Mucosa of descending colon (tissue), 3 donors: ENCODE results near the gene NRM. TPM values are rescaled to one million over a fixed set of nuclear protein-coding genes. Genes with fewer than 3 reads are reported as not detected.

Experiments used
- ATAC-seq: fragments of 200-7000 bp; cut with Tn5 transposase; one replicate; pipeline ENCODE4 v1.9.1; 2020; ENCODE audit warnings: mild to moderate bottlenecking, moderate library complexity
- DNase-seq, 3 donors: peaks; one replicate each; pipeline ENCODE4 v3.0.0-alpha.2; 2020
- H3K36me3 ChIP-seq: fragments of 200-600 bp; one replicate; pipeline ENCODE4 v1.8.0; 2021; ENCODE audit warnings: low read depth, mild to moderate bottlenecking
- H3K4me1 ChIP-seq: fragments of 200-600 bp; one replicate; pipeline ENCODE4 v1.8.0; 2021; ENCODE audit warnings: low read depth, mild to moderate bottlenecking
- H3K4me3 ChIP-seq: fragments of 200-600 bp; one replicate; pipeline ENCODE4 v1.8.0; 2021; ENCODE audit warnings: mild to moderate bottlenecking
- H3K9me3 ChIP-seq: fragments of 200-600 bp; one replicate; pipeline ENCODE4 v1.8.0; 2021; ENCODE audit warnings: mild to moderate bottlenecking
- CTCF ChIP-seq: fragments of 200-600 bp; IDR thresholded peaks from one replicate; pipeline ENCODE4 v1.8.0; 2022; ENCODE audit warnings: antibody characterized with exemption, mild to moderate bottlenecking
- intact Hi-C, 2 donors: fragments of 100-400 bp; cut with DNase I in 1 of 2; cut with micrococcal nuclease in 1 of 2; formaldehyde crosslinking; loops; one replicate each; pipeline versions ENCODE4 v1.11.0 to v1.11.1; 2022; cut with DNase I, micrococcal nuclease
- total RNA-seq, 3 donors: library from RNA; stranded (reverse); fragmentation: NEBNext Ultra II Directional in 2 of 3; extraction: Animal tissue kit (Norgen Biotek cat#: 25700) in 2 of 3; gene quantifications; one replicate each; pipeline versions ENCODE4 v1.2.1 to v1.2.4, GENCODE V29; 2021 to 2023
- donor health status: DM: no; HTN: no; CAD: no; lungs with moderate emphysema.
- donor health status: DM: no; HTN: no; CAD: no.
- donor health status: DM: no; HTN: yes; CAD: no.

NRM gene
- total RNA-seq, 3 donors from 2014 or later = 4.3 to 10.2 (median 6.1) TPM

DNA sequence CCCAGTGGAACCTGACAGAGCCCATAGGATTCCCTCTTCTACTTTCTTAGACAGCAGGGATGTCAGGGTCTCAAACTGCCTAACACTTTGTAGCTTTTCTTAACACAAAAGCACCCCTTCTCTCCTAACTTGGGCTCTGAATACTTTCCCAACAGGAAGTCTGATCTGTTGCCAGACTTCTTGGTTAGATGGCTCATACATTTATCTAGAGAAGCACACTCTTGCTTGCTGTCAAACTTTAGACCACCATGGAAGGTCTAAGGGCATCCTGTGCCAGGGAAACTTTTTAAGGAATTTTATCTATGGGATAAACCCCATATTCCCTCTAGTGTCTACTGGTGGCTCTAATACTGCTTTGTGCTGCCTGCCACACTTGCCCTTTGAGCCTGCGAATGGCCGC, 47.1 kb downstream of the NRM start:
- intact Hi-C loops = no loop called here
- Histone ChIP-seq H3K4me3 (no peak overlapping the region), H3K36me3 (no peaks in the 10 kb centered on the region), H3K9me3 (no peaks in the 10 kb centered on the region), H3K4me1 (peaks cover 17% of the 10 kb centered on the region)
- ATAC-seq (no peak), DNase-seq (no peak)
- no peak for TF ChIP-seq CTCF

- no peak for TF ChIP-seq CTCF
- no peaks in the 10 kb centered on the region for H3K9me3 ChIP-seq
- ATAC-seq (no peak), DNase-seq (no peak)
- intact Hi-C loops = no loop called here
- H3K36me3 ChIP-seq = no peaks in the 10 kb centered on the region
- H3K4me3 ChIP-seq = no peak overlapping the region
- peaks cover 9% of the 10 kb centered on the region for H3K4me1 ChIP-seq
Measured at GRCh38 chr6:30641048-30641447, 49.7 kb downstream of the NRM start.

DNA sequence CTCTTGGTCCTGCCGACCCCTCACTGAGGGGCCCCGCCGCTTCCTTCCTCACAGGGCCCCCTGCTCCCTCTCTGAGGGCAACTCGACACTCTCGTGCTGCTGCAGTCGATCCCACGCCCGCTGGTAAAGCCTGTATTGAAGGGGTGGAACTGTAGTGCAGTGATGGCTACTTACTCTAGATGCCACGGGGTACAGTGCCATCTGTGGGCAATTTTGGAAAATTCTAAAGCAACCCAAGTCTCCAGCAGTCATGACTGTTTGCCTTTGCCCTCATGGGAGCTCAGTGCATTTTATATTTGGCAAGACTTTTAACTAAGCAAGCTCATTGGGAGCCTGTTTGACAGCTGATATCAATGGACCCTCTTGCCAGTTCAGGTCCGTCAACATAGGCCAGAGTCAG, 50.3 kb downstream of the NRM start:
- DNase-seq (no peak), ATAC-seq (peak; percentile 13)
- H3K4me1 ChIP-seq = peaks cover 7% of the 10 kb centered on the region
- no peak for TF ChIP-seq CTCF
- H3K9me3 ChIP-seq = no peaks in the 10 kb centered on the region
- no peak overlapping the region for H3K4me3 ChIP-seq
- H3K36me3 ChIP-seq = no peaks in the 10 kb centered on the region
- intact Hi-C loops = no loop called here

Other genes with a start within 250 kb of the NRM start
- gene HLA-E, start 201.5 kb downstream of the NRM start, total RNA-seq = 100 to 1,000 TPM; 316 to 631 (median 383) TPM
- 10 to 100 TPM; 37.8 to 48.1 (median 45.9) TPM for gene GNL1, start 134.5 kb downstream of the NRM start, total RNA-seq
- gene PRR3, start 133.7 kb downstream of the NRM start, total RNA-seq = 1 to 10 TPM; 4.6 to 9.7 (median 5.9) TPM
- 10 to 100 TPM; 43.0 to 56.0 (median 45.8) TPM for gene ABCF1, start 119.5 kb downstream of the NRM start, total RNA-seq
- 10 to 100 TPM; 68.5 to 80.3 (median 79.2) TPM for gene PPP1R10, start 73.7 kb downstream of the NRM start, total RNA-seq
- 10 to 100 TPM; 38.2 to 63.7 (median 51.1) TPM for gene MRPS18B, start 73.1 kb downstream of the NRM start, total RNA-seq
- gene ATAT1, start 64.1 kb downstream of the NRM start, total RNA-seq = 10 to 100 TPM; 10.6 to 18.4 (median 12.7) TPM
- gene C6orf136, start 43.9 kb downstream of the NRM start, total RNA-seq = 10 to 100 TPM; 46.5 to 88.8 (median 61.8) TPM
- 10 to 100 TPM; 31.0 to 36.2 (median 36.0) TPM for gene DHX16, start 18.0 kb downstream of the NRM start, total RNA-seq
- 10 to 100 TPM in 2 of 3 donors, 1 to 10 TPM in 1; 8.6 to 55.1 (median 22.1) TPM for gene PPP1R18, start 4.3 kb downstream of the NRM start, total RNA-seq
- 10 to 100 TPM; 15.2 to 34.3 (median 29.5) TPM for gene MDC1, start 26.3 kb upstream of the NRM start, total RNA-seq
- 100 to 1,000 TPM; 113 to 328 (median 307) TPM for gene TUBB, start 29.4 kb upstream of the NRM start, total RNA-seq
- gene FLOT1, start 51.7 kb upstream of the NRM start, total RNA-seq = 100 to 1,000 TPM; 133 to 175 (median 152) TPM
- gene IER3, start 53.6 kb upstream of the NRM start, total RNA-seq = 100 to 1,000 TPM in 1 of 3 donors, 10 to 100 TPM in 2; 64.0 to 183 (median 67.6) TPM
- gene DDR1, start 193.5 kb upstream of the NRM start, total RNA-seq = 100 to 1,000 TPM; 145 to 336 (median 271) TPM
- 10 to 100 TPM; 17.0 to 25.3 (median 25.0) TPM for gene GTF2H4, start 217.2 kb upstream of the NRM start, total RNA-seq
- gene VARS2, start 223.3 kb upstream of the NRM start, total RNA-seq = 10 to 100 TPM; 20.9 to 27.6 (median 27.3) TPM
- not detected for gene SFTA2, start 241.2 kb upstream of the NRM start, total RNA-seq
- gene MUCL3, start 250.0 kb upstream of the NRM start, total RNA-seq = under 1 TPM in 1 of 3 donors, not detected in 2; 0.07 TPM